ENCODE results near the gene MAMDC4.

GRCh38 chr9:136850866-136851775, 1.0 kb upstream of the MAMDC4 start:
- no peak for TF ChIP-seq GATA1 (IDR thresholded peaks at IDR 0.05; ENCODE audit: low read depth, low read length)
- TF ChIP-seq POLR2A (IDR thresholded peaks at IDR 0.05; ENCODE audit: low read length) = no peak

Measured in erythroblast (primary cell).